ENCODE data around the gene ANP32E. TPM values are rescaled to one million over a fixed set of nuclear protein-coding genes. Genes with fewer than 3 reads are reported as not detected.
"Not testable (repeated sequence)": the region's sequence is repeated elsewhere in the genome, so short reads cannot be mapped to it uniquely, and the experiment has no call there.

The ANP32E gene
- total RNA-seq, 8 experiments from 2014 or later, result 34.6 to 147 (median 54.7) TPM

GRCh38 chr1:150237746-150238145 lies 1.8 kb upstream of the ANP32E start:
- in situ Hi-C loops (cut with MboI; ENCODE audit: low pct_unique_long_range_greater_than_20kb in 2 of 9, low sequenced_read_pairs in 9 of 9, unreplicated experiment in 9 of 9), result loop anchor here in 2 of 9 experiments (10.0 kb wide), 1 partner anchor 57 kb away; the partner anchor contains the start of gene MRPS21 (in 2 of the 2)
- Histone ChIP-seq H3K4me1 (replicated peaks in 1 of 2) (peaks cover 4 to 5% of the 10 kb centered on the region in 2 donors), H3K27ac (no peak overlapping the region), H3K4me3 (no peak overlapping the region)
- no peak for ATAC-seq (replicated peaks in 6 of 8)
- WGBS, 10 experiments, result 69 to 100% (median 94%) methylated on average over 4 to 21 of the region's 21 CpGs; no CpG with 5 or more reads in 2 of the 10 experiments

GRCh38 chr1:150237176-150237575 lies 1.3 kb upstream of the ANP32E start:
- WGBS, 10 experiments, result 81 to 100% (median 93%) methylated on average over 2 to 13 of the region's 13 CpGs
- H3K4me1 ChIP-seq (replicated peaks in 1 of 2); ATAC-seq (replicated peaks in 6 of 8): not testable (repeated sequence)
- in situ Hi-C loops (cut with MboI; ENCODE audit: low pct_unique_long_range_greater_than_20kb in 2 of 9, low sequenced_read_pairs in 9 of 9, unreplicated experiment in 9 of 9), result loop anchor here in 2 of 9 experiments (10.0 kb wide), 1 partner anchor 58 kb away; the partner anchor contains the start of gene MRPS21 (in 2 of the 2)
- Histone ChIP-seq H3K4me3 (peak overlapping the region; percentile 38 to 70 (median 57)), H3K27ac (peak overlapping the region in 1 of 2 donors; percentile 70)

- in situ Hi-C loops (cut with MboI; ENCODE audit: low pct_unique_long_range_greater_than_20kb in 2 of 9, low sequenced_read_pairs in 9 of 9, unreplicated experiment in 9 of 9), result loop anchor here in 2 of 9 experiments (10.0 kb wide), 1 partner anchor 58 kb away; the partner anchor contains the start of gene MRPS21 (in 2 of the 2)
- ATAC-seq (replicated peaks in 6 of 8), result no peak
- Histone ChIP-seq H3K4me1 (replicated peaks in 1 of 2) (peaks cover 4 to 5% of the 10 kb centered on the region in 2 donors), H3K4me3 (peak overlapping the region; percentile 38 to 70 (median 57)), H3K27ac (peak overlapping the region in 1 of 2 donors; percentile 70)
- WGBS, 10 experiments, result 2 to 57% (median 17%) methylated on average over 1 to 10 of the region's 10 CpGs
Observed at GRCh38 chr1:150236614-150237100, 745 bp upstream of the ANP32E start.

- in situ Hi-C loops (cut with MboI; ENCODE audit: low pct_unique_long_range_greater_than_20kb in 2 of 9, low sequenced_read_pairs in 9 of 9, unreplicated experiment in 9 of 9), result loop anchor here in 2 of 9 experiments (10.0 kb wide), 1 partner anchor 59 kb away; the partner anchor contains the start of gene MRPS21 (in 2 of the 2)
- ATAC-seq (replicated peaks in 6 of 8), result peak; percentile 1 to 11 (median 3)
- 0 to 1% (median 0%) methylated on average over 1 to 11 of the region's 27 CpGs; no CpG with 5 or more reads in 1 of the 10 experiments for WGBS, 10 experiments
- Histone ChIP-seq H3K4me3 (peak overlapping the region; percentile 38 to 70 (median 57)), H3K27ac (peak overlapping the region; percentile 13 to 74), H3K4me1 (replicated peaks in 1 of 2) (peaks cover 4 to 5% of the 10 kb centered on the region in 2 donors)
Observed at GRCh38 chr1:150235294-150235851, 539 bp downstream of the ANP32E start.

GRCh38 chr1:150234566-150235293 lies 1.2 kb downstream of the ANP32E start:
- in situ Hi-C loops (cut with MboI; ENCODE audit: low pct_unique_long_range_greater_than_20kb in 2 of 9, low sequenced_read_pairs in 9 of 9, unreplicated experiment in 9 of 9), result loop anchor here in 2 of 9 experiments (10.0 kb wide), 1 partner anchor 60 kb away; the partner anchor contains the start of gene MRPS21 (in 2 of the 2)
- H3K4me3 ChIP-seq, result peak overlapping the region; percentile 38 to 70 (median 57)
- 0 to 2% (median 1%) methylated on average over 3 to 35 of the region's 78 CpGs; no CpG with 5 or more reads in 5 of the 10 experiments for WGBS, 10 experiments
- peaks cover 4 to 5% of the 10 kb centered on the region in 2 donors for H3K4me1 ChIP-seq (replicated peaks in 1 of 2)
- ATAC-seq (replicated peaks in 6 of 8), result peak; percentile 7 to 60 (median 34)
- H3K27ac ChIP-seq, result peak overlapping the region; percentile 13 to 74

GRCh38 chr1:150234309-150234565 lies 1.7 kb downstream of the ANP32E start:
- no peak for ATAC-seq (replicated peaks in 6 of 8)
- Histone ChIP-seq H3K4me3 (peak overlapping the region; percentile 38 to 70 (median 57)), H3K4me1 (replicated peaks in 1 of 2) (peaks cover 4 to 5% of the 10 kb centered on the region in 2 donors), H3K27ac (peak overlapping the region; percentile 13 to 74)
- in situ Hi-C loops (cut with MboI; ENCODE audit: low pct_unique_long_range_greater_than_20kb in 2 of 9, low sequenced_read_pairs in 9 of 9, unreplicated experiment in 9 of 9), result loop anchor here in 2 of 9 experiments (10.0 kb wide), 1 partner anchor 61 kb away; the partner anchor contains the start of gene MRPS21 (in 2 of the 2)
- 0 to 13% (median 0%) methylated on average over 1 to 9 of the region's 9 CpGs; no CpG with 5 or more reads in 2 of the 10 experiments for WGBS, 10 experiments

GRCh38 chr1:150233359-150234308 lies 2.3 kb downstream of the ANP32E start:
- peak overlapping the region; percentile 38 to 70 (median 57) for H3K4me3 ChIP-seq
- ATAC-seq (replicated peaks in 6 of 8), result no peak
- peaks cover 4 to 5% of the 10 kb centered on the region in 2 donors for H3K4me1 ChIP-seq (replicated peaks in 1 of 2)
- in situ Hi-C loops (cut with MboI; ENCODE audit: low pct_unique_long_range_greater_than_20kb in 2 of 9, low sequenced_read_pairs in 9 of 9, unreplicated experiment in 9 of 9), result loop anchor here in 2 of 9 experiments (10.0 kb wide), 1 partner anchor 61 kb away; the partner anchor contains the start of gene MRPS21 (in 2 of the 2)
- H3K27ac ChIP-seq, result no peak overlapping the region
- WGBS, 10 experiments, result 8 to 30% (median 17%) methylated on average over 1 to 15 of the region's 15 CpGs

GRCh38 chr1:150232921-150233320 lies 3.0 kb downstream of the ANP32E start:
- H3K27ac ChIP-seq; ATAC-seq (replicated peaks in 6 of 8); H3K4me1 ChIP-seq (replicated peaks in 1 of 2); H3K4me3 ChIP-seq: not testable (repeated sequence)
- 52 to 100% (median 93%) methylated on average over 2 to 10 of the region's 10 CpGs for WGBS, 10 experiments
- in situ Hi-C loops (cut with MboI; ENCODE audit: low pct_unique_long_range_greater_than_20kb in 2 of 9, low sequenced_read_pairs in 9 of 9, unreplicated experiment in 9 of 9), result loop anchor here in 2 of 9 experiments (10.0 kb wide), 1 partner anchor 62 kb away; the partner anchor contains the start of gene MRPS21 (in 2 of the 2)

DNA sequence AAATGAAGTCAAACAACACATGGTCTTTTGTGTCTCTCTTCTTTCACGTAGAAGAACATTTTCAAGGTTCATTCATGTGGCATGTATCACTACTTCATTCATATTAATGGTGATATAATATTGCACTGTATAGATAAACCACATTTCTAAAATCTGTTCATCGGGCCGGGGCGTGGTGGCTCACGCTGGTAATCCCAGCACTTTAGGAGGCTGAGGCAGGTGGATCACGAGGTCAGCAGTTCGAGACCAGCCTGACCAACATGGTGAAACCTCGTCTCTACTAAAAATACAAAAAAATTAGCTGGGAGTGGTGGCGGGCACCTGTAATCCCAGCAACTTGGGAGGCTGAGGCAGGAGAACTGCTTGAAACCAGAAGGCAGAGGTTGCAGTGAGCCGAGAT lies 7.7 kb downstream of the ANP32E start:
- H3K4me1 ChIP-seq (replicated peaks in 1 of 2); in situ Hi-C loops (cut with MboI; ENCODE audit: low pct_unique_long_range_greater_than_20kb in 2 of 9, low sequenced_read_pairs in 9 of 9, unreplicated experiment in 9 of 9); ATAC-seq (replicated peaks in 6 of 8); H3K4me3 ChIP-seq; H3K27ac ChIP-seq: not testable (repeated sequence)
- 75 to 95% (median 93%) methylated on average over 2 to 9 of the region's 10 CpGs; no CpG with 5 or more reads in 1 of the 10 experiments for WGBS, 10 experiments

GRCh38 chr1:150227228-150227627 lies 8.7 kb downstream of the ANP32E start:
- H3K4me3 ChIP-seq, result no peak overlapping the region
- in situ Hi-C loops (cut with MboI; ENCODE audit: low pct_unique_long_range_greater_than_20kb in 2 of 9, low sequenced_read_pairs in 9 of 9, unreplicated experiment in 9 of 9), result no loop called here
- no peak for ATAC-seq (replicated peaks in 6 of 8)
- H3K4me1 ChIP-seq (replicated peaks in 1 of 2), result no peaks in the 10 kb centered on the region
- H3K27ac ChIP-seq, result no peak overlapping the region

DNA sequence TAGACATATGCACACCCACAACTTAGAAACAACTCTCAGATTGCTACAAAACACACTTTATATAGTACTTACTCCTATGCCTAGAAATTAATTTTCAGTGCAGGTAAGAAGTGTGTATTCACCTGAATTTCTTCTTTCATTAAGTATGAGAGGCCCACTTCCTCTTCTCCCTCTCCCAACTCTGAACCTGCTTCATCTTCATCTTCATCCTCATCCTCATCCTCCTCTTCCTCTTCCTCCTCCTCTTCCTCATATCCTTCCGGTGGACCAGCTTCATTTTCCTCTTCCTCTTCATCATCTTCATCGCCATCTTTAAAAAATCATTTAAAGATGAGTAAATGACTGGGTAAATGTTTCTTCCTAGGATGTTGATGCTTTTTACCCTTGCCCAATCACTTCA lies 9.4 kb downstream of the ANP32E start:
- ATAC-seq (replicated peaks in 6 of 8), result no peak
- no peak overlapping the region for H3K4me3 ChIP-seq
- no peak overlapping the region for H3K27ac ChIP-seq
- 67 to 100% (median 100%) methylated on average over 1 to 2 of the region's 2 CpGs; no CpG with 5 or more reads in 1 of the 10 experiments for WGBS, 10 experiments
- in situ Hi-C loops (cut with MboI; ENCODE audit: low pct_unique_long_range_greater_than_20kb in 2 of 9, low sequenced_read_pairs in 9 of 9, unreplicated experiment in 9 of 9), result no loop called here
- no peaks in the 10 kb centered on the region for H3K4me1 ChIP-seq (replicated peaks in 1 of 2)

DNA sequence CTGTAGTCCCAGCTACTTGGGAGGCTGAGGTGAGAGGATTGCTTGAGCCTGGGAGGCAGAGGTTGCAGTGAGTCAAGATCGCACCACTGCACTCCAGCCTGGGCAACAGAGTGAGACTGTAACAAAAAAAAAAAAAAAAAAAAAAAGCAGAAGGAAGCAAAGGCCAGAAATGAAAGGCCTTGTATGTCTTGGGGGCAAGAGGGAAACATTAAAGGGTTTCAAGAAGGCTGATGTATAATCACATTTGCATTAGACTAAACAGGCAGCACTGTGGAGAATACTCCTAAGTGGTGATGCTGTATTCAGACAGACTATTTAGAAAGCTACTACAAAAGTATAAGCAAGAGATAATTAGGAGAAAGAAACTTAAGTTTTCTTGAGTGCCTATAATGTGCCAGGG lies 10.4 kb downstream of the ANP32E start:
- 83 to 100% (median 100%) methylated on average over 1 of the region's 1 CpG; no CpG with 5 or more reads in 1 of the 10 experiments for WGBS, 10 experiments
- Histone ChIP-seq H3K27ac (no peak overlapping the region), H3K4me3 (no peak overlapping the region), H3K4me1 (replicated peaks in 1 of 2) (no peaks in the 10 kb centered on the region)
- no peak for ATAC-seq (replicated peaks in 6 of 8)
- in situ Hi-C loops (cut with MboI; ENCODE audit: low pct_unique_long_range_greater_than_20kb in 2 of 9, low sequenced_read_pairs in 9 of 9, unreplicated experiment in 9 of 9), result no loop called here

Measured in motor neuron (in vitro differentiated cells).